ENCODE measurements around the gene EN2. TPM values are rescaled to one million over a fixed set of nuclear protein-coding genes. Genes with fewer than 3 reads are reported as not detected.
"Not testable (repeated sequence)": the region's sequence is repeated elsewhere in the genome, so short reads cannot be mapped to it uniquely, and the experiment has no call there.

The EN2 gene
- polyA plus RNA-seq, 10 donors = 0.67 to 2.1 (median 1.4) TPM

DNA sequence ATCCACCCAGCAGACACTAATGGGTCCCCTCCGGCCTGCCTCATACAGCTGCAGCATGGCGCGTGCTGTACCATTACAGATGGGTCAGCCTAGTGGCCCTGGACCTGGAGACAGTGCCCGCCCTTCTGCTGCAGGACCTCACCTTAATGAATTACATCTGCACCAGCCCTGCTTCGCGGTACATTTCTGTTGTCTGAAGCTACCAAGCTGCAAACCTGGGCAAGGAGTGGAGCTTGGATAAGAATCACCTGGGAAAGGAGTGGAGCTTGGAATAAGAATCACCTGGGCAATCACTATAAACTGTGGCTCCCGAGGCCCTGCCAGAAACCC lies 33.0 kb upstream of the EN2 start:
- no peak for DNase-seq

DNA sequence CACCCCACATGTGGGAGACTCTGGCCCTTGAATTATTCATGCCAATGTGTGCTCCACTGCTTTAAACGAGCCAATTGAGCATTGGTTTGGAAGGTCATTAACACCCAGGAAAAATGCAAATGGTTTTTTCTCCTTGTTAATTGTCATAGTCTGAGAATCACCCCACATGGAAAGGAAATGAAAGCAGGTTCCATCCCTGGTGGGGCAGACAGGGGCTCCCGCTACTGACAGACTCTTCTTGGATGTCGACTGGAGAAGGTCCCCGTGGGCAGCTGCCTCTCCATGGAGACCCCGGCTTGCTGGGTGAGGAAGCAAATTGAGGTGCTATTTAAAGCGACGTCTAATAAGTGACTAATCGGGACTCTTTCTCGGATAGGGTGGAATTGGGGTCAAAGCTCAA lies 32.0 kb upstream of the EN2 start:
- no peak for DNase-seq

- DNase-seq = no peak
These were observed 31.2 kb upstream of the EN2 start for GRCh38 chr7:155426543-155427410.

- no peak for DNase-seq
These were observed 30.4 kb upstream of the EN2 start for GRCh38 chr7:155427411-155428038.

GRCh38 chr7:155428171-155428834 lies 29.6 kb upstream of the EN2 start:
- DNase-seq = no peak

DNA sequence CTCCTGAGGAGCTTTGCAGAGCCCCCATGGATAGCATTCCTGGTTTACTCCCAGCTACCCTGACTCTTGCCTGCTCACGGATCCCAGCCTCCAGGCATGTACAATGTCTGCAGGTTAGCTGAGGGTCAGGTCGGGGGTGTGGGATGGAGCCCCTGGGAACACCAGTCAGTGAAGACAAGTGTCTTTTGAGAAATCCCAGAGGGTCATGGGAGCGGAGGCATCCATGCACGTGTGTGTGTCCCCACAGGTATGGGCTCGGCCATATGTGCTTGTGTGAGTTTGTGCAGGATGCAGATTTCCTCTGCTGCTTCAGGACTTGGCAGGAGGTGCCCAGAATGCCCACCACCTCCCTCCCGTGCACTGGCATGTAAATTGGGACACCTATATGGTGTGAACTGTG lies 28.3 kb upstream of the EN2 start:
- no peak for DNase-seq

- DNase-seq = no peak
These were observed 27.3 kb upstream of the EN2 start for GRCh38 chr7:155430606-155431005.

GRCh38 chr7:155431231-155431630 lies 26.7 kb upstream of the EN2 start:
- no peak for DNase-seq

DNA sequence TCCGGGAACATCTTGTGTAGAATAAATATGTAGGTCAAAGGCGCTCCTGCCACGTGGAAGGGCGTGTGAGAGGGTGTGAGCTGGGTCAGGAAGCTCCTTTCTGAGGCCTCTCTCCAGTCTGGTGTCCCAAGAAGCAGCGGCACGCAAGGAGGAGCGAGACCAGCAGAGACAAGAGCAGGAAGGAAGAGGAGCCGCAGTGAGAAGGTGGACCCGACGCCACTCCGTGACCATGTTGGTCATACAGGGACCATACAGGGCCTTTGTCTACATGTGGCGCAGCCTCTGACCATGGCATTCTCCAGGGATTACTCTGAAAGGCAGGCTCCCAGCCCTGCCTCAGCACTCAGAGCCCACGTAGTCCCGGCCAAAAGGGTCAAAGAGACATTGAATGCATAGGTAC lies 26.2 kb upstream of the EN2 start:
- DNase-seq = no peak

DNA sequence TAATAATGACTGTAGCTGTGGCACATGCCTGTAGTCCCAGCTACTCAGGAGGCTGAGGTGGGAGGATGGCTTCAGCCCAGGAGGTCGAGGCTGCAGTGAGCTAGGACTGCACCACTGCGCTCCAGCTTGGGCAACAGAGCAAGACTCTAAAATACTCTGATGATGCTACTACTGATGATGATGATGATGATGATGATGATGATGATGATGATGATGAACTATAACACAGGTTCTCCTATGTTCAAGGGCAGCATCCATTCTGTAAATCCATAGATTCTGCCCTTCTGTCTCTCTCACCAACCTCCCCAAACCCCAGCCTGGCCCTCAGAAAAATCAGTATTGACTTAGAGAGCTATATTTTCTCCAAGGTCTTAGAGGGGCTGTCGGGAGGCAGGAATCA lies 22.8 kb upstream of the EN2 start:
- no peak for DNase-seq

DNA sequence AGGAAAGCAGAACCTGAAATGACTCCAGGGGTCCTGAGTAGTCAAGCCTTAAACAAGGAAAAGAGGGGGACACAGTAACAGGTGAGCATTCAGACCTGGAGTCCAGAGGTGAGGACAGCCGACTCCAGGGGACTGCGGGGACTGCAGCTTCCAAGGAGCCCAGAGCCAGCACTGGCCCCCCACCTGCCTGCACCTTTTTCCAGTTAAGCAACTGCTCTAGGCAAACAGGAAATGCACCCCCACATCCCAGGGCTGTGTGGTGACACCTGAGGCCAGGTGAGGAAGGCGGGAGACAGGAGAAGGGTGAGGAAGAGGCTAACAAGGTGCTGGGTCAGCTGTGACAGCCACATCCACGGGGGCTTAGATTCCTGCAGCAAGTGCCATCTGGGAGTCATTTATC lies 20.1 kb upstream of the EN2 start:
- no peak for DNase-seq

DNA sequence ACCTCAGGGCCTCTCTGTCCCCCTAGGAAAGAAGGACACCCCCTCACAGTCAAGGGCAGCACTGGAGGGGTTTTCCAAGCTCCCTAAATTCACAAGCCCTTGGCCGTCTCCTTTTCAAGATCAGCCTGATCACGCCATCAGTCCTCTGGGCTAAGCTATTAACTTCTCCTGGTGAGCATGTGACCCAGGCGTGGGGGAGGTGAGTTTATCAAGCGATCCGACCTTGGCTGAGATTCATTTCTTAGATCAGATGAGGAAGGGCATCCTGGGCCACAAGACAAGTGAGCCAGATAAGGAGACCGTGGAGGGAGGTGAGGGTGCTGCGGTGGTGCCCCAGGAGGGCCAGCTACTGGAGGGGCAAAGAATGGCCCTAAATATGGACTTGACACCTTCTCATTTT lies 19.2 kb upstream of the EN2 start:
- no peak for DNase-seq

DNA sequence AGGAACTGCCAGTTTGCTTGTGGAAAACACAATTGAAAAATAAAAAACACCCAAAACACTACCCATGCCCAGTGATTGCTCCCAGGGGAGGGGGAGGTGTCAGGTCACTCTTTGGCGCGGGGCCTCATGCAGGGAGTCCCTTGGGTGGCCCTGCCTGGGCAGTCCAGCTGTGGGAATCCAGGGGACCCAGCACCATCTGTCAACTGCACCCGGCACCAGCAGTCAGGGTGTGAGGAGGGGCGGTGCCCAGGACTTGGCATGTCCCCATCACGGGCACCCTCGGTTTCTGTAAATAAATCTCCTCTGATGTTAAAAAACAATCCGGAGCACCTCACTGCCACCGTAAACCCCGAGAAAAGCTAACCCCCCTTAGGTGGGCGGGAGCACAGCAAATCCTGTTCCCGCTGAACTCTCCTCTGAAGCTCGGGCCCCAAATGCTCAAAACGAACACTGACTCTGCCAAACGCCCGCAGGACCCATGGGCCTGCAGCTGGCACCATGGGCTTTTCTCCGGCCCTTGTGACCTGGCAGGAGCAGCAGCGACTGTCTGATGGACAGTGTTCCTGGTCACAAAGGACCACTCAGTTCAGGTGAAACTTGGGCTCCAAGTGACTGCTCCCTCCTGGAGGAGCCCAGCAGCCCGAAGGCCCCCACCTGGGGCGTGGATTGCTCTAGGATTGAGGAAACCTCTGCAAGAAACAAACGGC lies 18.5 kb upstream of the EN2 start:
- DNase-seq = no peak

DNA sequence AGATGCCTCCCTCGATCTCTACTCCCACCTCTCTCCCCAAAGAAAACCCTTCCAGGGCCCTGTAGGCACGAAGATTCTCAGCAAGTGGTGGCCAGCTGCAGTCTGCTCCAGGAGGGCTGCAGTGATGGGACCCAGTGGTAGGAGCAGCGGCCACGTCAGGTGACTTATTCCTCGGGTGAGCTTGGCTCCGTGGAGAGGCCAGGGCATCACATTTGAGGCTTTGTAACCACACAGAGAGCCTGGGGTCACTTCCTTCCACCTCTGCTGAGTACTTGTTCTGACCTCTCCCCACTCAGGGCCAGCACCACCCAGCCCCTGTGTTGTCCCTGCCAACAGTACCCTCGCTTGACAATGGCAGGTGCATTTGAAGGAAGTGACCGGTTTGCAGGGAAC lies 17.9 kb upstream of the EN2 start:
- DNase-seq = no peak

- DNase-seq = no peak
These were observed 16.1 kb upstream of the EN2 start for GRCh38 chr7:155441856-155442255.

- no peak for DNase-seq
These were observed 13.2 kb upstream of the EN2 start for GRCh38 chr7:155444746-155445145.

GRCh38 chr7:155445606-155446005 lies 12.3 kb upstream of the EN2 start:
- DNase-seq = not testable (repeated sequence)

GRCh38 chr7:155447603-155448002 lies 10.3 kb upstream of the EN2 start:
- DNase-seq = no peak

- no peak for DNase-seq
These were observed 9.3 kb upstream of the EN2 start for GRCh38 chr7:155448632-155449007.

- DNase-seq = no peak
These were observed 8.7 kb upstream of the EN2 start for GRCh38 chr7:155449008-155449868.

DNA sequence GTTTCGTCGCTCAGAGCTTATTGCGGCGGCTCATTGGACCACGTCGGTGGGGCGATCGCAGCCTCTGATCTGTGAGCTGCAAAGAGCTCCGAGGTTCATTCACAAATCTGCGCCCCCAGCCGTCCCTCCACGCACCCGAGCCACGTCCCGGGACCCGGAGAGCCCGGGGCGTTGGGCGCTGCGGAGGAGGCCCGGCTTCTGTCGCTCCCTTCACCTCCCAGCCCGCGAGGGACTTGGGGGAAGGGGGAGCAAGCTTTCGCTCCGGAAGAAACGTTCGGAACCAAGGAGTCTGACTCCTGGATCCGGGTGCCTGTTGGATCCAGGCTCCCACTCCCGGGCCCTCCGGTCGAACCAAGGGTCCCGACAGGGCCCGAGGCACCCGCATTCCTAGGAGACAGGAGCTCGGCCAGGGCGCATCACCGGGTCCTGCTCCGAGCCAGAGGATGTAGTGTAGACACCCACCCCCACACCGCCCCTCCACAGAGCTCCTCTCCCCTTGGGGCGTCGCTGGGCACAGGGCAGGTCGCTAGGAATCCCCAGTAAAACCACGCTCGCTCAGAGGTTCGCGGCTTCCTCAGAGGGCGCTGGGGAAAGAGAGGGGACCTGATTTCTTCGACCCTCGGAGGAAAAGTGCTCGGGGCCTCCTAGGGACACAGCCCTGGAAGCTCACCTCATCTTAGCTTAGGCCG lies 7.9 kb upstream of the EN2 start:
- DNase-seq = no peak
